HepG2 (cell line): ENCODE data around the gene SLC39A2. TPM values are rescaled to one million over a fixed set of nuclear protein-coding genes. Genes with fewer than 3 reads are reported as not detected.
"Not testable (repeated sequence)": the region's sequence is repeated elsewhere in the genome, so short reads cannot be mapped to it uniquely, and the experiment has no call there.

ENCODE experiments used
- CEBPB ChIP-seq: IDR thresholded peaks from 2 replicates; pipeline ENCODE4 v1.6.1; 2011; ENCODE audit warnings: low read depth, low read length, improper control_type of control experiment, borderline replicate concordance
- FOSL2 ChIP-seq: sonication (generic); formaldehyde crosslinking; IDR thresholded peaks from 2 replicates; pipeline ENCODE4 v1.4.0; 2020; ENCODE audit warnings: missing genetic modification reagents
- HNF4A ChIP-seq: sonication (generic); formaldehyde crosslinking; IDR thresholded peaks from 2 replicates; pipeline ENCODE4 v1.4.0; 2020; ENCODE audit warnings: missing genetic modification reagents
- HNF4G ChIP-seq, 2 experiments: sonication (generic) in 1 of 2; formaldehyde crosslinking in 1 of 2; IDR thresholded peaks; 2 replicates each; pipeline versions ENCODE4 v1.4.0 to v1.6.1; 2011 to 2020; ENCODE audit warnings: borderline replicate concordance in 2 of 2, low read depth in 2 of 2, mild to moderate bottlenecking in 2 of 2, low read length in 1 of 2, missing genetic modification reagents in 1 of 2, moderate library complexity in 1 of 2
- KDM1A ChIP-seq: IDR thresholded peaks from 2 replicates; pipeline ENCODE4 v1.6.1; 2016; ENCODE audit warnings: missing compliant biosample characterization
- SOX13 ChIP-seq, 3 experiments: fragments of 450-650 bp in 1 of 3; sonication (generic) in 1 of 3; formaldehyde crosslinking in 1 of 3; IDR thresholded peaks in 2 of 3; conservative IDR thresholded peaks in 1 of 3; 2 replicates each; pipeline versions ENCODE4 v1.5.0 to v1.6.1; 2016 to 2020; ENCODE audit warnings: antibody characterized with exemption in 1 of 3, mild to moderate bottlenecking in 1 of 3, missing compliant biosample characterization in 1 of 3, missing genetic modification reagents in 1 of 3, moderate library complexity in 1 of 3
- ZBTB10 ChIP-seq: sonication (generic); formaldehyde crosslinking; IDR thresholded peaks from 2 replicates; pipeline ENCODE4 v1.4.0; 2020; ENCODE audit warnings: missing genetic modification reagents, borderline replicate concordance
- ZBTB40 ChIP-seq, 2 experiments: fragments of 450-650 bp in 1 of 2; sonication (generic) in 1 of 2; formaldehyde crosslinking in 1 of 2; IDR thresholded peaks; 2 replicates each; pipeline versions ENCODE4 v1.6.1 to v1.8.0; 2016 to 2022; ENCODE audit warnings: antibody characterized with exemption in 1 of 2, mild to moderate bottlenecking in 1 of 2, missing genetic modification reagents in 1 of 2
- ZNF292 ChIP-seq: sonication (generic); formaldehyde crosslinking; IDR thresholded peaks from 2 replicates; pipeline ENCODE4 v1.8.1; 2022; ENCODE audit warnings: mild to moderate bottlenecking, low read depth, missing genetic modification reagents, borderline replicate concordance
- ZNF350 ChIP-seq: sonication (generic); formaldehyde crosslinking; IDR thresholded peaks from 2 replicates; pipeline ENCODE4 v1.4.0; 2020; ENCODE audit warnings: mild to moderate bottlenecking, low read depth, missing genetic modification reagents, borderline replicate concordance
- ZNF629 ChIP-seq: sonication (generic); formaldehyde crosslinking; conservative IDR thresholded peaks from 2 replicates; pipeline ENCODE4 v1.5.0; 2020; ENCODE audit warnings: missing genetic modification reagents
- polyA plus RNA-seq, 8 experiments: library from polyadenylated mRNA; depleted of rRNA in 3 of 8; stranded (reverse) in 7 of 8; unstranded in 1 of 8; fragments of >200 nt; fragmentation: Illumina TruSeq in 4 of 8; extraction: Trizol in 4 of 8; gene quantifications; 2 replicates each; pipeline versions ENCODE4 v1.2.1 to v1.2.3, GENCODE V29; 2011 to 2016; ENCODE audit warnings: low read depth in 4 of 8, missing spikeins in 1 of 8, mixed read lengths in 1 of 8; ENCODE audit not compliant: insufficient read depth in 1 of 8
- total RNA-seq, 5 experiments: library from RNA; depleted of rRNA; stranded (reverse); fragments of >200 nt; fragmentation: Illumina TruSeq; extraction: Trizol; gene quantifications; 2 replicates each; pipeline ENCODE4 v1.2.3, GENCODE V29; 2016; ENCODE audit warnings: low read depth in 1 of 5

The SLC39A2 gene
- total and polyA plus RNA-seq, 2 of the 13 experiments (the other 11 are each of a cell fraction or from before 2014, with no cell fraction given), result 0.08 to 0.11 TPM

GRCh38 chr14:20954736-20955537, 44.2 kb upstream of the SLC39A2 start, which contains the start of gene RNASE2 (continued):
- not testable (repeated sequence) for TF ChIP-seq ZBTB40 (IDR thresholded peaks at IDR 0.05); SOX13 (IDR thresholded peaks at IDR 0.05); HNF4G (CRISPR knock-in tag; IDR thresholded peaks at IDR 0.05; ENCODE audit: borderline replicate concordance, low read depth)
- TF ChIP-seq ZBTB40 (CRISPR knock-in tag; IDR thresholded peaks at IDR 0.05) (peak; percentile 88), ZNF292 (0 out of 2 replicates have a peak, but pooled peaks have one; percentile 29), KDM1A (CRISPR knock-in tag) (0 out of 2 replicates have a peak, but pooled peaks have one; percentile 28), HNF4A (peak; percentile 85), SOX13 (CRISPR knock-in tag; conservative IDR thresholded peaks at IDR 0.05 in 1 of 2, IDR thresholded peaks at IDR 0.05 in 1 of 2) (peak in 1 of 2 experiments; percentile 31; a peak in 1 of 4 replicates), ZBTB10 (CRISPR knock-in tag) (peak; percentile 79), ZNF629 (CRISPR knock-in tag) (0 out of 2 replicates have a peak, but pooled peaks have one; percentile 11), ZNF350 (CRISPR knock-in tag) (0 out of 2 replicates have a peak, but pooled peaks have one; percentile 27), FOSL2 (peak; percentile 62), CEBPB (peak; percentile 87), HNF4G (IDR thresholded peaks at IDR 0.05; ENCODE audit: borderline replicate concordance, low read depth, low read length) (peak; percentile 55)
